Measurements from ENCODE around the gene KRTAP5-5. TPM values are rescaled to one million over a fixed set of nuclear protein-coding genes. Genes with fewer than 3 reads are reported as not detected.

KRTAP5-5 gene
- polyA plus RNA-seq, 1 donor from 2014 or later, result not detected

DNA sequence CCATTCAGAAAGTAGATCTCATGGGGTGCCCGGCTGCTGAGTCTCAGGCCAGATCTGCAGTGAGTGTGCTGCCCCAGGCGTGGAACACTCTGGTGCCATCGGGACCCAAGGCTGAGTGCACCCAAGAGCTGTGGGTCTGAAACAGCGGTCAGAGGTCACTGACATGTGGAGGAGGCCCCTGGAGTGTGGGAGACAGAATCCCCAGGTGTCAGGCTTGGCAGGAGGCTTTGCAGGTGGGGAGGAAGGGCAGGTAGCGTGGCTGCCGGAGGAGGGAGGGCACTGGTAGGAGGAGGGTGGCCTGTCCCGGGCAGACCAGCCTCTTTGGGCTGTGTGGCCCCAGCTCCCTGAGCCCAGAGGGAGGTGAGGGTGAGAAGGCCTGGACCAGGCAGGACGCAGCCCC, 35.7 kb downstream of the KRTAP5-5 start:
- H3K79me2 ChIP-seq (replicated peaks; ENCODE audit: insufficient read depth, low read length), result no peaks in the 10 kb centered on the region
- H2AFZ ChIP-seq (ENCODE audit: low read depth, low read length), result no peak overlapping the region
- H3K9me3 ChIP-seq (ENCODE audit: low read length), result no peaks in the 10 kb centered on the region
- no peak overlapping the region for H3K4me3 ChIP-seq (ENCODE audit: low read length)
- no peaks in the 10 kb centered on the region for H3K36me3 ChIP-seq (ENCODE audit: insufficient read depth, low read length)
- no peak overlapping the region for H3K4me2 ChIP-seq (ENCODE audit: low read length)
- no peaks in the 10 kb centered on the region for H3K9me2 ChIP-seq (ENCODE audit: insufficient read depth, low read length)
- TF ChIP-seq MXI1 (conservative IDR thresholded peaks at IDR 0.05; ENCODE audit: poor library complexity, severe bottlenecking) (no peak), RAD21 (conservative IDR thresholded peaks at IDR 0.05) (no peak), POLR2AphosphoS5 (IDR thresholded peaks at IDR 0.05) (no peak), EP300 (conservative IDR thresholded peaks at IDR 0.05; ENCODE audit: poor library complexity, severe bottlenecking) (no peak), EZH2 (IDR thresholded peaks at IDR 0.05; ENCODE audit: borderline replicate concordance, insufficient read depth, low read length, poor library complexity, severe bottlenecking) (no peak), TAF1 (IDR thresholded peaks at IDR 0.05; ENCODE audit: low read depth) (no peak), SMC3 (conservative IDR thresholded peaks at IDR 0.05; ENCODE audit: poor library complexity) (no peak)
- TF ChIP-seq, protein P1, sequence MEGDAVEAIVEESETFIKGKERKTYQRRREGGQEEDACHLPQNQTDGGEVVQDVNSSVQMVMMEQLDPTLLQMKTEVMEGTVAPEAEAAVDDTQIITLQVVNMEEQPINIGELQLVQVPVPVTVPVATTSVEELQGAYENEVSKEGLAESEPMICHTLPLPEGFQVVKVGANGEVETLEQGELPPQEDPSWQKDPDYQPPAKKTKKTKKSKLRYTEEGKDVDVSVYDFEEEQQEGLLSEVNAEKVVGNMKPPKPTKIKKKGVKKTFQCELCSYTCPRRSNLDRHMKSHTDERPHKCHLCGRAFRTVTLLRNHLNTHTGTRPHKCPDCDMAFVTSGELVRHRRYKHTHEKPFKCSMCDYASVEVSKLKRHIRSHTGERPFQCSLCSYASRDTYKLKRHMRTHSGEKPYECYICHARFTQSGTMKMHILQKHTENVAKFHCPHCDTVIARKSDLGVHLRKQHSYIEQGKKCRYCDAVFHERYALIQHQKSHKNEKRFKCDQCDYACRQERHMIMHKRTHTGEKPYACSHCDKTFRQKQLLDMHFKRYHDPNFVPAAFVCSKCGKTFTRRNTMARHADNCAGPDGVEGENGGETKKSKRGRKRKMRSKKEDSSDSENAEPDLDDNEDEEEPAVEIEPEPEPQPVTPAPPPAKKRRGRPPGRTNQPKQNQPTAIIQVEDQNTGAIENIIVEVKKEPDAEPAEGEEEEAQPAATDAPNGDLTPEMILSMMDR (IDR thresholded peaks at IDR 0.05; ENCODE audit: poor library complexity, severe bottlenecking), result no peak
- TF ChIP-seq, protein P2, sequence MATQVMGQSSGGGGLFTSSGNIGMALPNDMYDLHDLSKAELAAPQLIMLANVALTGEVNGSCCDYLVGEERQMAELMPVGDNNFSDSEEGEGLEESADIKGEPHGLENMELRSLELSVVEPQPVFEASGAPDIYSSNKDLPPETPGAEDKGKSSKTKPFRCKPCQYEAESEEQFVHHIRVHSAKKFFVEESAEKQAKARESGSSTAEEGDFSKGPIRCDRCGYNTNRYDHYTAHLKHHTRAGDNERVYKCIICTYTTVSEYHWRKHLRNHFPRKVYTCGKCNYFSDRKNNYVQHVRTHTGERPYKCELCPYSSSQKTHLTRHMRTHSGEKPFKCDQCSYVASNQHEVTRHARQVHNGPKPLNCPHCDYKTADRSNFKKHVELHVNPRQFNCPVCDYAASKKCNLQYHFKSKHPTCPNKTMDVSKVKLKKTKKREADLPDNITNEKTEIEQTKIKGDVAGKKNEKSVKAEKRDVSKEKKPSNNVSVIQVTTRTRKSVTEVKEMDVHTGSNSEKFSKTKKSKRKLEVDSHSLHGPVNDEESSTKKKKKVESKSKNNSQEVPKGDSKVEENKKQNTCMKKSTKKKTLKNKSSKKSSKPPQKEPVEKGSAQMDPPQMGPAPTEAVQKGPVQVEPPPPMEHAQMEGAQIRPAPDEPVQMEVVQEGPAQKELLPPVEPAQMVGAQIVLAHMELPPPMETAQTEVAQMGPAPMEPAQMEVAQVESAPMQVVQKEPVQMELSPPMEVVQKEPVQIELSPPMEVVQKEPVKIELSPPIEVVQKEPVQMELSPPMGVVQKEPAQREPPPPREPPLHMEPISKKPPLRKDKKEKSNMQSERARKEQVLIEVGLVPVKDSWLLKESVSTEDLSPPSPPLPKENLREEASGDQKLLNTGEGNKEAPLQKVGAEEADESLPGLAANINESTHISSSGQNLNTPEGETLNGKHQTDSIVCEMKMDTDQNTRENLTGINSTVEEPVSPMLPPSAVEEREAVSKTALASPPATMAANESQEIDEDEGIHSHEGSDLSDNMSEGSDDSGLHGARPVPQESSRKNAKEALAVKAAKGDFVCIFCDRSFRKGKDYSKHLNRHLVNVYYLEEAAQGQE (IDR thresholded peaks at IDR 0.05; ENCODE audit: borderline replicate concordance), result no peak
- H3K27me3 ChIP-seq (ENCODE audit: insufficient read depth, low read depth, low read length), result no peaks in the 10 kb centered on the region
- H4K20me1 ChIP-seq (ENCODE audit: insufficient read depth), result no peaks in the 10 kb centered on the region
- no peaks in the 10 kb centered on the region for H3F3A ChIP-seq (ENCODE audit: insufficient read depth, low read length, poor library complexity, severe bottlenecking)
- no peak overlapping the region for H3K9ac ChIP-seq (ENCODE audit: low read length)
- no peak overlapping the region for H3K27ac ChIP-seq (ENCODE audit: low read length)

DNA sequence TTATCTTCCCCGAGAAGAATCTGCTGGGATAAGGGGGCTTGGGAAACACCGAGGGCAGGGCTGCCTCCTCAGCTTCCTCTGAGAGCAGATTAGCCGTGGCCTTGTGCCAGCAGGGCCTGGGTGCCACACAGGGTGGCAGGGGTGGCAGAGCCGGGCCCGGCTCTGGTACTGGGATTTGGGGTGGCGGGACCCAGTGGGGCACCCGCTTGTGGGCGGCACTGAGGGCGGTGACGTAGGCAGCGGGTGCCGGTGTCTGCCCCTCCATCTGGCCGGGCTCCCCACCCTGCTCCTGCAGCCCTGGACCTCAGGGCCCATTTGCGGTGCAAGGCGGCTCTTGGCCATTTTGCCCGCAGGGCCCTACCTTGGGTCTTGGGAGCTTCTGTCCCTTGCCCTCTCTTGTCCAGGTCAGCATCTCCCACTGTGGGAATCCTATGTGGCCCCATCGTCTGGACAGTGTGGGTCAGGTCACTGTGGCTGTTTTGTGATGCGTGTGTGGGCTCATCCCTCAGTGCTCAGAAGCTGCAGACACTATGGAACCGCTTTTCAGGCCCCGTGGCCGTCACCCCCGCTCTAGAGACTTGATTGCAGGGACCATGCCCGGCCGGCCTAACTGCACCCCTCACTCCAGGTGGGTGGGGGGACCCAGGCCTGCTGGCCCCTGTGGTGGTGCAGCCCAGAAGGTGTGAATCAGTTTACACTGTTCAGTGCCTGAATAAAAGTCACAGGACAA, 37.7 kb downstream of the KRTAP5-5 start:
- H3K27ac ChIP-seq (ENCODE audit: low read length), result no peak overlapping the region
- H3K79me2 ChIP-seq (replicated peaks; ENCODE audit: insufficient read depth, low read length), result no peaks in the 10 kb centered on the region
- no peaks in the 10 kb centered on the region for H3F3A ChIP-seq (ENCODE audit: insufficient read depth, low read length, poor library complexity, severe bottlenecking)
- H2AFZ ChIP-seq (ENCODE audit: low read depth, low read length), result no peak overlapping the region
- H3K36me3 ChIP-seq (ENCODE audit: insufficient read depth, low read length), result no peaks in the 10 kb centered on the region
- no peaks in the 10 kb centered on the region for H4K20me1 ChIP-seq (ENCODE audit: insufficient read depth)
- no peaks in the 10 kb centered on the region for H3K27me3 ChIP-seq (ENCODE audit: insufficient read depth, low read depth, low read length)
- H3K4me3 ChIP-seq (ENCODE audit: low read length), result no peak overlapping the region
- no peak for TF ChIP-seq MXI1 (conservative IDR thresholded peaks at IDR 0.05; ENCODE audit: poor library complexity, severe bottlenecking)
- TF ChIP-seq TAF1 (IDR thresholded peaks at IDR 0.05; ENCODE audit: low read depth), result no peak
- TF ChIP-seq RAD21 (conservative IDR thresholded peaks at IDR 0.05), result no peak
- TF ChIP-seq POLR2AphosphoS5 (IDR thresholded peaks at IDR 0.05), result no peak
- TF ChIP-seq, protein P2 (IDR thresholded peaks at IDR 0.05; ENCODE audit: borderline replicate concordance), result no peak
- TF ChIP-seq, protein P1 (IDR thresholded peaks at IDR 0.05; ENCODE audit: poor library complexity, severe bottlenecking), result no peak
- no peak for TF ChIP-seq EZH2 (IDR thresholded peaks at IDR 0.05; ENCODE audit: borderline replicate concordance, insufficient read depth, low read length, poor library complexity, severe bottlenecking)
- no peak for TF ChIP-seq SMC3 (conservative IDR thresholded peaks at IDR 0.05; ENCODE audit: poor library complexity)
- TF ChIP-seq EP300 (conservative IDR thresholded peaks at IDR 0.05; ENCODE audit: poor library complexity, severe bottlenecking), result no peak
- H3K9me2 ChIP-seq (ENCODE audit: insufficient read depth, low read length), result no peaks in the 10 kb centered on the region
- no peaks in the 10 kb centered on the region for H3K9me3 ChIP-seq (ENCODE audit: low read length)
- H3K9ac ChIP-seq (ENCODE audit: low read length), result no peak overlapping the region
- no peak overlapping the region for H3K4me2 ChIP-seq (ENCODE audit: low read length)
